Progenitor cell of endocrine pancreas (in vitro differentiated cells): ENCODE data around the gene ABL2. TPM values are rescaled to one million over a fixed set of nuclear protein-coding genes. Genes with fewer than 3 reads are reported as not detected.

ENCODE experiments used
- DNase-seq: peaks from one replicate; pipeline ENCODE4 v3.0.0; 2021; ENCODE audit warnings: low spot score; ENCODE audit not compliant: unreplicated experiment
- H3K27ac Mint-ChIP-seq: 2 replicates; pipeline ENCODE4 v1.8.0; 2021; ENCODE audit warnings: mild to moderate bottlenecking, moderate library complexity, mixed read lengths
- H3K27me3 Mint-ChIP-seq: 2 replicates; pipeline ENCODE4 v1.8.0; 2021; ENCODE audit warnings: mixed read lengths
- H3K36me3 Mint-ChIP-seq: 2 replicates; pipeline ENCODE4 v1.8.0; 2022; ENCODE audit warnings: mixed read lengths; ENCODE audit not compliant: insufficient read depth
- H3K4me1 Mint-ChIP-seq: 2 replicates; pipeline ENCODE4 v1.8.0; 2021; ENCODE audit warnings: low read depth, mixed read lengths
- H3K4me3 Mint-ChIP-seq: 2 replicates; pipeline ENCODE4 v1.8.0; 2021; ENCODE audit warnings: low read depth, mild to moderate bottlenecking, moderate library complexity, mixed read lengths
- H3K9me3 Mint-ChIP-seq: 2 replicates; pipeline ENCODE4 v1.8.0; 2021; ENCODE audit warnings: low read depth, mixed read lengths
- total RNA-seq: library from RNA; stranded (reverse); gene quantifications from 2 replicates; pipeline ENCODE4 v1.2.1, GENCODE V29; 2021
- TF ChIP-seq, protein P1 (sequence below): fragments of 200-600 bp; sonication (generic); IDR thresholded peaks from one replicate; pipeline ENCODE4 v1.5.0; 2021; ENCODE audit warnings: antibody characterized with exemption, mild to moderate bottlenecking; ENCODE audit not compliant: unreplicated experiment

The ABL2 gene
- total RNA-seq, 1 donor from 2014 or later, result 23.7 TPM

DNA sequence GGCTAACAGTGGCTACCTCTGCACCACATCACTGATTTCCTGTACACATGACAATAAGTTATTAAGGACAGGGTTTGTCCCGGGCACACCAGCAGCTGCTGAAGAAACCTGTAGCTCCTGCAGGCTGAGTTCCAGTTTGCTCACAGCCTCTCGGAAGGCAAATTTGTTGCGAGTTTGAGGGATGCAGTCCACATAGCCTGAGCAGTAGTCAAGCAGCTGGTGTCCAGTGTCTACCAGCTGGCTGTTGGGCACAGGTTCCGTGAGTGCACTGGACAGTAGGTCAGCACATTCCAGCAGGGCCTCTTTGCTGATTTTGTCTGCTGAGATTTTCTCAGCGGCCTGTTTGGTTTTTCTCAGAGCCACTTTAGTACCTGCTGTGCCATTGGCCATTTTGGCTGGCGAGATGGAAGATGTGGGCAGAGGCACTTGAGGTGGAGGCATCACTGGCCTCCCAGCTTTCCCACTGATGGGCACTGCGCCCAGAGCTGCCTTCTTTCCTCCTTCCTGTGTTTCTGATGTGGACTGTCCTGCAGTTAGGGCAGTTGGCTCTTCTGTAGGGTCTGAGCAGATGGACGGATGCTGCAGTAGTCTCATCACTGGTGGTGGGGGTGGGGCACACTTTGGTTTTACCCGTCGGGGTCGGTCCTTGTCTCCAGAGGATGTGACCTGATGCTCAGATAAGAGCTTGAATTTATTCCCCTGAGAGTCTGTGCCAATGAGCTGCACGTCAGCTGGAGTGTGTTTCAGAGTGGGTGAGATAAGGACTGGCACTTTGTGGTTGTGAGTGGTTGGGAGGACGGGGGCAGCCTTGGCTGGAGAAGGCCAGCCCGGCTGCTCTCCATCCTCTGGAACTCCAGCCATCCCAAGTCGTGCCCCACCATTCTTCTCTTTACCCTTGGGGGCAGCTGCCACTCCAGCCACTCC, 121.5 kb downstream of the ABL2 start:
- Mint-ChIP-seq H3K36me3 (peaks cover 11% of the 10 kb centered on the region), H3K27ac (no peak overlapping the region), H3K9me3 (no peaks in the 10 kb centered on the region), H3K4me3 (no peak overlapping the region), H3K27me3 (no peaks in the 10 kb centered on the region), H3K4me1 (peaks cover 2% of the 10 kb centered on the region)
- TF ChIP-seq, protein P1, sequence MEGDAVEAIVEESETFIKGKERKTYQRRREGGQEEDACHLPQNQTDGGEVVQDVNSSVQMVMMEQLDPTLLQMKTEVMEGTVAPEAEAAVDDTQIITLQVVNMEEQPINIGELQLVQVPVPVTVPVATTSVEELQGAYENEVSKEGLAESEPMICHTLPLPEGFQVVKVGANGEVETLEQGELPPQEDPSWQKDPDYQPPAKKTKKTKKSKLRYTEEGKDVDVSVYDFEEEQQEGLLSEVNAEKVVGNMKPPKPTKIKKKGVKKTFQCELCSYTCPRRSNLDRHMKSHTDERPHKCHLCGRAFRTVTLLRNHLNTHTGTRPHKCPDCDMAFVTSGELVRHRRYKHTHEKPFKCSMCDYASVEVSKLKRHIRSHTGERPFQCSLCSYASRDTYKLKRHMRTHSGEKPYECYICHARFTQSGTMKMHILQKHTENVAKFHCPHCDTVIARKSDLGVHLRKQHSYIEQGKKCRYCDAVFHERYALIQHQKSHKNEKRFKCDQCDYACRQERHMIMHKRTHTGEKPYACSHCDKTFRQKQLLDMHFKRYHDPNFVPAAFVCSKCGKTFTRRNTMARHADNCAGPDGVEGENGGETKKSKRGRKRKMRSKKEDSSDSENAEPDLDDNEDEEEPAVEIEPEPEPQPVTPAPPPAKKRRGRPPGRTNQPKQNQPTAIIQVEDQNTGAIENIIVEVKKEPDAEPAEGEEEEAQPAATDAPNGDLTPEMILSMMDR, result no peak
- no peak for DNase-seq

DNA sequence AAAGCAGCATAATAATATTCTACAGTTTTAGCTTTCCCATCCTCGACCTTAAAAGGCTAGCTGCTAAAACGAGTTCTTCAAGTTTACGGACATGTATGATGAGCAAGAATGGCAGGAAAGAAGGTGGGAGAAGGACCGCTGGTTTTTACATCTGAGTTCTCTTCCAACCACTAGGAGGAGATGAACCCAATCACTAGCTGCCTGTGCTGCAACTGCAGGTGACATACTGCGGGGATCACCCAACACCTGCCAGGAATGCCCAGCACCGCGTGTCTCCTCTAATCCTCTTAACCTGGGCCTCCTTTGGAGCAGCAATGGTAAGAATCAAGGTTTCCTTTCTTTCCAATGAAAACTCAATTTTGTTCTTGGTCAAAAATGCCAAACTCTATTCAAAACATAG, 124.1 kb downstream of the ABL2 start:
- peak overlapping the region; percentile 85 for H3K27ac Mint-ChIP-seq
- H3K36me3 Mint-ChIP-seq, result peaks cover 12% of the 10 kb centered on the region
- H3K27me3 Mint-ChIP-seq, result no peaks in the 10 kb centered on the region
- peaks cover 2% of the 10 kb centered on the region for H3K4me1 Mint-ChIP-seq
- TF ChIP-seq, protein P1, result peak; percentile 63
- DNase-seq, result no peak
- H3K4me3 Mint-ChIP-seq, result no peak overlapping the region
- no peaks in the 10 kb centered on the region for H3K9me3 Mint-ChIP-seq

GRCh38 chr1:179104611-179105250, 124.7 kb downstream of the ABL2 start:
- H3K4me1 Mint-ChIP-seq, result peaks cover 2% of the 10 kb centered on the region
- no peaks in the 10 kb centered on the region for H3K27me3 Mint-ChIP-seq
- no peak overlapping the region for H3K27ac Mint-ChIP-seq
- H3K36me3 Mint-ChIP-seq, result peaks cover 12% of the 10 kb centered on the region
- no peaks in the 10 kb centered on the region for H3K9me3 Mint-ChIP-seq
- DNase-seq, result no peak
- no peak overlapping the region for H3K4me3 Mint-ChIP-seq
- TF ChIP-seq, protein P1, result no peak

GRCh38 chr1:179103999-179104398, 125.5 kb downstream of the ABL2 start:
- no peaks in the 10 kb centered on the region for H3K27me3 Mint-ChIP-seq
- TF ChIP-seq, protein P1, result no peak
- no peaks in the 10 kb centered on the region for H3K9me3 Mint-ChIP-seq

GRCh38 chr1:179101566-179101965, 127.9 kb downstream of the ABL2 start:
- Mint-ChIP-seq H3K27me3 (no peaks in the 10 kb centered on the region), H3K27ac (no peak overlapping the region), H3K4me1 (peaks cover 2% of the 10 kb centered on the region), H3K9me3 (no peaks in the 10 kb centered on the region), H3K4me3 (no peak overlapping the region), H3K36me3 (peaks cover 17% of the 10 kb centered on the region)
- TF ChIP-seq, protein P1, result no peak
- no peak for DNase-seq

More at GRCh38 chr1:179103999-179104398, 125.5 kb downstream of the ABL2 start:
- Mint-ChIP-seq H3K36me3 (peaks cover 11% of the 10 kb centered on the region), H3K4me1 (peaks cover 2% of the 10 kb centered on the region), H3K27ac (no peak overlapping the region), H3K4me3 (no peak overlapping the region)
- no peak for DNase-seq
